ENCODE results near the gene LPIN1.

Gene LPIN1, protein sequence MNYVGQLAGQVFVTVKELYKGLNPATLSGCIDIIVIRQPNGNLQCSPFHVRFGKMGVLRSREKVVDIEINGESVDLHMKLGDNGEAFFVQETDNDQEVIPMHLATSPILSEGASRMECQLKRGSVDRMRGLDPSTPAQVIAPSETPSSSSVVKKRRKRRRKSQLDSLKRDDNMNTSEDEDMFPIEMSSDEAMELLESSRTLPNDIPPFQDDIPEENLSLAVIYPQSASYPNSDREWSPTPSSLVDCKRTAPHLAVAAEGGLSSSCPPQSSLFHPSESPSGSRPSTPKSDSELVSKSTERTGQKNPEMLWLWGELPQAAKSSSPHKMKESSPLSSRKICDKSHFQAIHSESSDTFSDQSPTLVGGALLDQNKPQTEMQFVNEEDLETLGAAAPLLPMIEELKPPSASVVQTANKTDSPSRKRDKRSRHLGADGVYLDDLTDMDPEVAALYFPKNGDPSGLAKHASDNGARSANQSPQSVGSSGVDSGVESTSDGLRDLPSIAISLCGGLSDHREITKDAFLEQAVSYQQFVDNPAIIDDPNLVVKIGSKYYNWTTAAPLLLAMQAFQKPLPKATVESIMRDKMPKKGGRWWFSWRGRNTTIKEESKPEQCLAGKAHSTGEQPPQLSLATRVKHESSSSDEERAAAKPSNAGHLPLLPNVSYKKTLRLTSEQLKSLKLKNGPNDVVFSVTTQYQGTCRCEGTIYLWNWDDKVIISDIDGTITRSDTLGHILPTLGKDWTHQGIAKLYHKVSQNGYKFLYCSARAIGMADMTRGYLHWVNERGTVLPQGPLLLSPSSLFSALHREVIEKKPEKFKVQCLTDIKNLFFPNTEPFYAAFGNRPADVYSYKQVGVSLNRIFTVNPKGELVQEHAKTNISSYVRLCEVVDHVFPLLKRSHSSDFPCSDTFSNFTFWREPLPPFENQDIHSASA

DNA sequence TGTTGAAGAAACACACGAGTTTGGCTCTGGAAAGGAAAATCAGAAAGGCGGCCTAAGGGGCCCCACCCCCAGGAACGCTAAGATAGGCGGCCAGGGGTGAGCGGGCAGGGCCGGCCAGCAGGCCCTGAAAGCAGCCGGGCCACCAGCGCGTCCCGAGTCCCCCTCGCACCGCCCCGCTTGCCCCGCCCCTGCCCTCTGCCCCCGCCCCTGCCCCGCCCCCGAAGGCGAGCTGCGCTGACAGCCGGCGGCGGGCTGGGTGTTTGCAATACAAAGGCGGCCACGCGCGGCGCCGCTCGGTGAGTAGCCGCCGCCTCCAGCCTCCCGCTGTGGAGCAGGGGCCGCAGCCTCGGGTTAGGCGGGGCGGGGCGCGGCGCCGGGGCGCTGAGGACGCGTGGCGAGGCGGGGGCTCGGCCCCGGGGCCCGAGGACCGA lies at the start of gene LPIN1:
LPIN1 (plus strand) TSS at position 257 of the 431 bp plus-strand sequence. CDS start 18,910 bp downstream, outside the sequence.
- DNase-seq (ENCODE audit: low spot score): peak; percentile 96

DNA sequence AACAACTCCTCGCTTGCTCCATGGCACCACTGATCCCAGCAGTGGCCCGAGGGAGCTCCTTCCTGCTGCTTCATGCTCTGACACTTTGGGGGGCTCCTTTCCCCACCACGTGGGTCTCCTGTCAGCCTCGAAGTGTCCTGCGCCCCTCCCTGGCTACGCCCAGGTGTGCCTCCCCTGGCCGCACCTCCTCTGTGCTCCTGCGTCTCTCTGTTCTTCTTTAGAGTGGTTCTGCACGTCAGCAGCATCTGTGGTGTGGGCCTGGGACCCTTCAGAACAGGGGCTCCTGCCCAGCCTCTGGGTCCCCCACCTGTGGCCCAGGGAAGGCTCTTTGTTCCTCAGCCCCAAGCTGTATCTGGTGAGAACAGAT lies 49.7 kb upstream of the LPIN1 start:
- DNase-seq (ENCODE audit: low spot score): no peak

DNA sequence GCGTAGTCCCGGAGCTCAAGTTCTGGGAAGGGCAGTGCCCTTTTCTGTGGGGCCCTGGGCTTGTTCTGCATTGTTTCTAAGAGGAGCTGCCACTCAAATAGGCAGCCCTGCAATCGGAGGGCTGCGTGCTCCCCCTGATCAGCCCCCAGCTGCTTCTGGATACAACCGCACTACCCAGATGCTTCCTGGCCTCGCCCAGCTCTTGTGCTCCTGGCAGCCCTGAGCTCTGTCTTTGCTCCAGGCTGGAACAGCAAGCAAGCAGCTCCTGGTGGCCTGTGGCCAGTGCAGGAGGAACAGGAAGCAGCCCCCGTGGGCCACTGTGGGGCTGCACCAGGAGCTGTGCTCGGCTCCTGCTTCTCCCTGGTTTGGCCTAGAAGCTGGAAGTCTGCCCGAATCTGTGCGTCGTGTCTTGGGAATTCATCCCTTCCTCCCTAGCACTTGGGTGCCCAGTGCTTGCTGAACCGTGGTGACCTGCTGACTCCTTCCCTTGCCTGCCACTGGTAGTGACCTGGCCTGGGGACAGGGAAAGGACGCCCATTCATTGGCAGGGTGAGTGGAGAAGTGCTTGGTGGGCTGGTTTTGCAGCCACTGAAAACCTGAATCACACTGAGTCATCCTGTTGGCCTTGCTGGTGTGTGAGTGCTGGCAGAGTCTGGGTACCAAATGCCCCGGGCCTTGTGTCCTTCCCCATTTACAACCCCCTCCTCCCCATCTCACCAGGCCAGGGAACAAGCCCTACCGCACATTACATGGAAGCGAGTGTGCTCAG lies 49.1 kb upstream of the LPIN1 start:
- DNase-seq (ENCODE audit: low spot score): no peak

DNA sequence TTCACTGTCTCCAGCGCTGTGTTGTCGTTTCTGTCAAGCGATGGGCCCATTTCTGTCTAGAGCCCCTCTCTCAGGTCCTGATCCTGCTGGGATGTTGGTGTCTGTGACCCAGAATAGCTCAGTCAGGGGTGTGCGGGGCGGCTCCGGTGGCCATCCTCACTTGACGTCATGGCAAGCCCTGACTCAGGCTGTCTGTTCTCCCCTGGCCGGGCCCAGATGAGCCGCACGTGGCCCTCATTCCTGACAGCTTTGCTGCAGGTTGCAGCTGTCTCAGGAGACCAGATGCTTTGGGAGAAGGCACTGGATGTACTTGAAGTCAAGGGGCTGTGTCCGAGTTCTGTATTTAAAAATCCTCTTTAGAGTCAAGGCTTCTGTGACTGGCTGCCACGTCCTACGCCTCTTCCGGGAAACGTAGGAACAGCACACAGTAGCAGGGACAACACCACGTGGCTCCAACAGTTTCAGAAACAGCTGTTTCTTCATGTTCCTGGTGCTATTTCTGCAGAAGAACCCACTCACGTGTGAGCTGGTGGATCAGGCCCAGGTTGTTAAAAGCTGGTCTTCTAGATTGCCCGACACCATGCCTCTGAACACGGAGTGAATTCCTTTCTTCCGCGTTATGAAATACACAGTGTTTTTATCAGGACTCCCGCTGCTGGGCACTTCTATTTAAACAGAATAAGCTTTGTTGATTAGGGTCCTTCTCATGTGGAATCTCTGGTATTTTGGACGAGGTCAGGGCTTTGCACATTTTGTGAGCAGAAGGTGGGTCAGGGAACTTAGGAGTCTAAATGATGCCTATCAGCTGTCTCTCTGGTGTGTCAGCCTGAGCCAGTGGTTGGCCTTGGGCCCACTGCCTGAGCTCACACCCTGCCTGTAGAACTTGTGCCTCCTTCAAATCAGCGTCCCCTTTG lies 48.2 kb upstream of the LPIN1 start:
- DNase-seq (ENCODE audit: low spot score): no peak

DNA sequence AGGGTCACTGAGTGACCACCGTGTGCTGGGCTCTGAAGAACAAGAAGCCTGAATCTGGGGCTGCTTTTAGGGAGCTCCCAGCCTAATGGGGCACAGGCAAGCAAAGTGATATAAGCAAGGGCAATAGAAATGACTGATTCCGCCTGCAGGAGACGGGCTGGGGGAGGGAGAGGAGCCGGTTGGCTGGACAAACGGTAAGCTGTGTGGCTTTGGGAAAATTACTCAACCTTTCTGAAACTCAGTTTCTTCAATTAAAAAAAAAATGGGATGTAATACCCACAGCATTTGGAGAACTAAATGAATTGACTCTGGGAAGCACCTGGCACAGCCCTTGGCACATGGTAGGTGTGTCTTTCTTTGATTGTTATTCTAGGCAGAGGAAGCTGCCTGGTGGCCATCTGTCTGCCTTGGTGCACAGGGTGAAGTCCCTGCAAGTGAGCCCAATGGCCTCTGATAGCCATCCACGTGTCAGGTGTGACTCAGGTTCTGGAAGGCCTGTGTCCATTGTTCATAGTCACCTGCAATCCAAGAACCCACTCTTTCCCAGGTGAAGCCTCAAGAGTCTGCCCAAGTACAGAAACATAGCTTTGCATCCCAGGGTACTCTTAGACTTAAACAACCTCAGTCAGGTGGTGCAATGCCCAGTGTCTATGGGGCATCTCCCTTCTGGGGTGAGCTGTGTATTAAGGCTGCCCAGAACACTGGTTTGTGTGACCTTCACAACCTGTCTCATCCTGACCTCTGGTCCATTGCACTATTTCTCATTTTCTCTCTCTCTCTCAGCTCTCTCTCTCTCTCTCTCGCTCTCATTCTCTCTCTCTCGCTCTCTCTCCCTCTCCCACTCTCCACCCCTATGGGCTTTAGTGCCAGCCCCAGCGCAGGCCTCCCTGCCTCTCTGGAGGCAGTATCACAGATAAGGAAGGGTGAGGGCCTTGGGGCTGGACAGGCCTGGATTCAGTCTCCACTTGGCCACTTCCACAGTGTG lies 46.5 kb upstream of the LPIN1 start:
- DNase-seq (ENCODE audit: low spot score): no peak

DNA sequence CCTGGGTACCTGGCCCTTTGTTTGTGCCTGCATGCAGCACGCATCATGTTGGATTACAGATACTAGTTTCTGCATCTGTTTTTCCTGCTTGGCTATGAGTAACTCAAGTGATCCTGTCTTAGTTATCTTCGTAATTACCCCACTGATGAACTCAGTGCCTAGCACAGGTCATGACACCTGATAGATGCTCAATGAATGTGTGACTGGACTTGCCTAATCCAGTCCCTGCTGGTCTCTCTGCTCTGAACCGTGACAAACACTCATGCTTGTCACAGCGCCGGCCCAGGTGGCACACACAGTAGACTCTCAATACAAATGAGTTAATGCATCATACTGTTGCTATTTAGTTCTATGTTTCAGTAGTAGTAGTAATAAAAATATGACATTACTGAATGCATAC lies 45.2 kb upstream of the LPIN1 start:
- no peak for DNase-seq (ENCODE audit: low spot score)

DNA sequence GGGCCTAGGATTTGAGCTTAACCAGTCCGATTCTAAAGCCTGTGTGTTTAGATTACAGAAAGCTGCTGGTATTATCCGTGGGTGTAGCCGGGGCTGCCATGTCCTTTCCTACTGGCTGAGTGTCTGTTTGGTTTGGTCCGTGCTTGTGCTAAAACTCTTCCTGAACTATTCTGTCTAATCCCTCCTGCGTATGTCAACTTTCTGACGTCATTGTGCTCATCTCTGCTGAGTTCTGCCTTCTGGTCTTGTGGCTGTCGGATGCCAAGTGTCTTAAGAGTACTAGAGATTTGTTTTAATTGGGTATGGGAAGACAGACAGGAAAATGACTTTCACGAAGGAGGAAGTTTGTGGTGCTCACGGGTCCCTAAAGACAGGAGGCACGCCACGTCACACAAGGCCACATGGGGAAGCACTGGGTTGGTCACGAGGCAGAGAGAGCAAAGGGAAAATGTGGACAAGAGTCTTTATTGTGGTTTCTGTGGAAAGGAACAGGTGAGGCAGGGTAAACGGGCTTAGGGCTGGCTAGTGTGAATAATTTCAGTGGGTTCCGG lies 44.6 kb upstream of the LPIN1 start:
- DNase-seq (ENCODE audit: low spot score): no peak

DNA sequence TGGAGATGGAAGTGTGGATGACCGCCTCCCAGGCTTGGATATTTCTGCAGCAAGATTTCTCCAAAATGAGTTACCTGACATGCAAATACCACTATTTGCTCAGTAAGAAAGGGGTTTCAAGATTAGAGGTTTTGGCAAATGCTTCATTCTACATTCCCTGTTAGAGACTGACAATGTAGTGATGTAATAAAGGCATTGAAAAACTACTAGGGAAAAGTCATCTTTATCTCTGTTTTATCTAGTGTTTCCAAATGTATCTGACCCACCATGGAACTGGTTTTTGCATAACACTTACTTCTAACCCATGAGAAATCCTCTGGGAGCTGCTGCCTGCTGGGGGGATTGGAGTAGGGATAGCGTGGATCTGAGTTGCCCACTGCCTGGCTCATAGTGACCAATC lies 43.5 kb upstream of the LPIN1 start:
- no peak for DNase-seq (ENCODE audit: low spot score)

DNA sequence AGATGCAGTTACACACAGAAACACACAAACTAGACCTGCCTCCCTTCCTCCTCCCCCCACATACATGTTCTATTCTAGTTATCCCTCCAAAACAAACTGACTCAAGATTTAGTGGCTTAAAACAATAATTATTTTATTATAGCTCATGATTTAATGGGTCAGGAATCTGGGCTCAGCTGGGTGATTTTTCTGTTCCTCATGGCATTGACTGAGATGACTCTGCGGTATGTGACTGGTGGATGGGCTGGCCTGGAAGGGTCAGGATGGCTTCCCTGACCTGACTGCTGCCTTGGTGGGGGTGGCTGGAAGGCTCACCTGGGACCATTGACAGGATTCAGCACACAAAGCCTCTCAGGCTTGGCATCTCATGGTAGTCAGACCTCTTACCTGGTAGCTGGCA lies 42.7 kb upstream of the LPIN1 start:
- DNase-seq (ENCODE audit: low spot score): no peak

DNA sequence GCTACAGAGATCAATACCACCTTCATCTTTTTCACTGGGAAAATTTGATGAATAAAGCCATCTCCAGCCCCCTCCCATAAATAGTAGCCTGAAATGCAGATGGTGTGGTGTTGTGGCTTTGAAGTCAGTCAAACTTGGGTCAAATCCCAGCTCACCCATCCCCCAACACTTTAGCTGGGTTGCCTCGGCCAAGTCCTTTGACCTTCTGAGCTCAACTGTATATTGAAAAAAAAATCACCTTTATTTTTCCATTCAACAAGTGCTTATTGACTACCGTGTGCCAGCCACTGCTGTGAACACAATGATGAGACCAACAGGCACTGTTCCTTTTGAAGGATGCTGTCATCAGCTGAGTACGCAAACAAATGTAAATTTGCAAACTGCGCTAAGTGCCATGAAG lies 41.4 kb upstream of the LPIN1 start:
- DNase-seq (ENCODE audit: low spot score): no peak

DNA sequence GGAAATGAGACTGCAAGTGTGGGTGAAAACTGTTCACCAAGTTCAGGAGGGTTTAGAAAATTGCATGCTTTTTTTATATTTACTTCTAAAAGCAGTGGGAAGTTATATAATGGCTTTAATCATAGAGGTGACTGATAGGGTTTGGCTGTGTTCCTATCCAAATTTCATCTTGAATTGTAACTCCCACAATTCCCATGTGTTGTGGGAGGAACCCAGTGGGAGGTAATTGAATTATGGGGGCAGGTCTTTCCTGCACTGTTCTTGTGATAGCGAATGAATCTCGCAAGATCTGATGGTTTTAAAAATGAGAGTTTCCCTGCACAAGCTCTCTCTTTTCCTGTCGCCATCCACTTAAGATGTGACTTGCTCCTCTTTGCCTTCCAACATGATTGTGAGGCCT lies 40.7 kb upstream of the LPIN1 start:
- DNase-seq (ENCODE audit: low spot score): no peak

DNA sequence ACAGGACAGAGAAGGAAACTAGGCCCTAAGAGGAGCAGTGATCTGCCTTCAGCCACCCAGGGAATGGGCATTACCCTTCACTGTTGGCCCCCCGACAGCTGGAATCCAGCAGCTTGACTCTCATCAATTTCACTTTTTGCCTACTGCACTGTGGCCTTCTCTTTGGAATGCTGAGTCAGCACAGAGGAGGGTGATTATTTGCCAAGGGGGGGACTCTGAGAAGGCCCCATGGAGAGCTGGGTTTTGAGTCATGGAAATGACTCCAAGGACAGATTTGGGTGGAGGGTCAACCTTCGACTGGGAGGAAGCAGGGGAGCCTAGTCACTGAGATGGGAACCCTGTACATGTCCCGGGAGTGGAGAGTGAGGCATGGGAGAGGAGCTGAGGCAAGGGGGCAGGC lies 38.3 kb upstream of the LPIN1 start:
- no peak for DNase-seq (ENCODE audit: low spot score)

DNA sequence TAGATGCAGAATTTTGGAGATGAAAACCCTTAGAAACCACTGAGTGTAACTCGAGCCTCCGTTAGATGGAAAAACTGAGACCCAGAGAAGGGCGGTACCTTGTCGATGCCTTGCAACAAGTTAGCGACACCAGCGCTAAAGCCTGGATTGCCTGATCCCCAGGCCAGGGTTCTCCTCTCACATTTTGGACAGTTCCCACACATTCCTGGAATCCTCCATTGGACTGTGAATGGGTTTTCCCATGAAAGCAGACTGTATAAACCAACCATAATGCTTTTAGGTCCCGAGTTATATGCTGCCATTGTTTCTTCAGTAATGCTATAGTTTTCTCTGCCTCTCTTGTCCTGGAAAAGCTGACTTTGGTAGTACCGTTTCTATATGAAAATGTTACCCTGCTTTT lies 37.1 kb upstream of the LPIN1 start:
- DNase-seq (ENCODE audit: low spot score): no peak

DNA sequence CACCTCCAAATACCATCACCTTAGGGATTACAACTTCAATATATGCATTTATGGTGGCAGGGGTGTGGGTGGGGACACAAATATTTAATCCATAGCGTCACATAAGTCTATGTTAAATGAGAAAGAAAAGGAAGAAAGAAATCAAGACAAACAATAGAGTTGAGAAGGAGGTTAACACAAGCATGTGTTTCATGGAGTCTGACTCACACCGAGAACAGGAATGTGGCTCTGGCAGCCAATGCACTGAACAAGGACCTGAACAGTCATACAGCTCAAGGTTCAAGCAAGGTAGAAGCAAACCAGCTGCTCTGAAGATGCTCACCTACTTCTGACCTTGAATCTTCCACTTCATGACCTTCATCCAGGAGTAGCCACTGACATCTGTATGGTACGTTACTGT lies 36.2 kb upstream of the LPIN1 start:
- no peak for DNase-seq (ENCODE audit: low spot score)

DNA sequence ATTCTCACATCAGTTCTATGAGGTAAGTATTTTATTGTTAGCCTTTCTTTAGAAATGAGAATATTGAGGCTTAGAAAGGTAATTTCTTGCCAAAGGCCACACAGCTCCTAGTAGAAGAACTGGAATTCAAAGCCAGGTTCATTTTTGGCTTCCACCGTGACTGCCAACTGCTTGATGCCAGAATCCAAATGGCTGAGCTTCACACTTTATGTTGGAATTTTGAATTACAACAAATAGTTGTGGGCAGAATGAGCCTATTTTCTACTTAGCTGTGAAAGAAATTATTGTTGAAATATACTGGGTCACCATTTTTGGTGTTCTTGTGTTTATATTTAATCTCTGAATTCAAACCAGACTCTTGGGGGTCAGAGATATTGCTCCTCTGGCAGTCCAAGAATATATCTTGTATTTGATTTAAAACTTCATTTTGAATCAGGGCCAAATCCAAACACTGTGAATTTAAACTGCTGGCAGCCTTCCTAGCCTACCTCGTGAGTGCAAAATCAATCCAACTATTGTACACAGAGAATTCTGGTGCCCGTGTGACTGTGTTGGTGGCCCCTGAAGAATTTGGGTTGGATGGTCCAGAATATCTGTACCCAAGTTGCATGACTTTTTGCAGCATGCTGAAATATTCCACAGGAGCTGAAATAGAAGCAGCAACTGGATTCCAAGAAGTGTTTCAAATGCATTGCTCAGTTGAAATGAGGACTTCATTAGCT lies 35.6 kb upstream of the LPIN1 start:
- DNase-seq (ENCODE audit: low spot score): no peak

DNA sequence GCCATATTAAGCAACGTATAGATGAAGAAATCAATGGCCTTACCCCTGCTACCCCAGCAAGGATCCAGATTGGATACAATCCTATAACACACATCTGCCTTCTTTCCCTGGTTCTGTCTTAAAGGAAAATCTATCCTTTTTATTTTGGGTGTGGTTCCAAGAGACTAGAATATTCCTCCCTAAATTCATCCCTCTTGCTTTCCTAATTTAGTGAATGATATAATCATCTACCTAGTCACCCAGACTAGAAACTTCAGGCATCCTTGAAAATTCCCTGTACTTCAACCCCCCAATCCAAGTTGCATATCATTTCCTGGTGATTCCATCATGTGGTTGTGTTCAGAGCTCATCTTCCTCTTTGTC lies 35.1 kb upstream of the LPIN1 start:
- no peak for DNase-seq (ENCODE audit: low spot score)

DNA sequence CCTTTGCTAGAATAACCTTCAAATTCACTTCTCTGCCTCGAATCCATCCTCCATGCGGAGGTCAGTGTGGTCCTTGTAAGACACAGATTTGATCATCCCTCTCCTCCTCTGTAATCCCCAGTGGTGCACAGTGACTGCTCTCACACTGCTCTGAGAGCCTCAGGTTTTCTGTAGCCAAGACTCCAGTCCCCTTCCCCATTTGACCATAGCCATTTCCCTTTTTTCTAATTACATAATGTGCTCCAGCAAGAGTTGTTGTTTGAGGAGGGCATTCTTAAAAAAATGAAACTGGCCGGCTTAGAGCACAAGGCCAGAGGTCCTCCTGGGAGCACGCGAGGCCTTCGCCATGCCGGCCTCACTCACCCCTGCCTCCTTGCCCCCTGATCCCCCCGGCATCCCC lies 34.7 kb upstream of the LPIN1 start:
- DNase-seq (ENCODE audit: low spot score): no peak

DNA sequence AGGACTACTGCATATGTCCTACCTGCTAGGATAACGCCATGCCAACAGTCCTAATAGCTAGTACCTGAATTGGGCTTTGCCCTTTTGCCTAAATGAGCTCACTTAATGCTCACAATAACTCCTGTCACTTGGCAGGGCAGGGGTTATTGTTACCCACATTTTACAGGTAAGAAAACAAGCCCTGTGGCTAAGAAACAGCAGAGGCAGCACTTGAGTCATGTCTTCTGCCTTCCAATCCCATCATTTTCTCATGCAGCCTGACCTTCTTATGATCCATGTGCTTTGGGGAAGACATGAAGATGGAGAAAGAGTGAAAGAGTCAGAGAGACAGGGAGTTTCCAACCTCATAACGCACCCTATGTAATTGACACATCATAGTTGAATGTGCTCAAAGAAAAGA lies 33.6 kb upstream of the LPIN1 start:
- DNase-seq (ENCODE audit: low spot score): no peak

DNA sequence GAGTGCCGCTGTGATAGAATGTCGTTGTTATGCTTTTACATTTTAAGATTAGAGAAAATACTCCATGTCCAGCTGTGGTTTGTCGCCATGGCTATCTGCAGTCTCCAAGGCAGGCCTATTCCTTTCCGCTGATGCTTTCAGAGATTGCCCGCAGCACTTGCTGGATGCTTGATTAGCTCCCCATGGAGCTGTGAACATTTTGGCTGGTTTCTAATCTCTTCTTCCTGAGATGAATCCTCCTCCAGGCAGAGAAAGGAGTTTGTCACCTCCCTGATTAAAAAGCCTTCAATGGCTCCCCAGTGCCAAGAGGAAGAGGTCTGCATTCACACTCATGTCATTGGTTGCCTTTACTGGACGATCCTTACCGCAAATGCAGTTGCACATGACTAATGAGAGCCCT lies 32.6 kb upstream of the LPIN1 start:
- no peak for DNase-seq (ENCODE audit: low spot score)
